Common myeloid progenitor, CD34-positive (primary cell): Measurements from ENCODE around the gene RPL26.

Experiments used
- CTCF ChIA-PET: fragments of 350-600 bp; sonication (Branson Sonifier 250); formaldehyde crosslinking; loops from one replicate; lab custom pipeline; 2021; ENCODE audit warnings: antibody characterized with exemption; lab: Charles Lee
- POLR2A ChIA-PET: fragments of 350-600 bp; sonication (Branson Sonifier 250); formaldehyde crosslinking; loops from one replicate; lab custom pipeline; 2021; ENCODE audit warnings: antibody characterized with exemption; lab: Charles Lee
- DNase-seq, 3 donors: peaks; one replicate each; pipeline versions ENCODE4 v3.0.0 to v3.0.0-alpha.2; 2013
- H3K27ac ChIP-seq, 2 experiments: 1 replicate in 1 of 2; 2 replicates in 1 of 2; pipeline ENCODE4 v1.7.0; 2013; ENCODE audit warnings: inconsistent platforms in 2 of 2, low read length in 2 of 2, mild to moderate bottlenecking in 2 of 2, low read depth in 1 of 2, moderate library complexity in 1 of 2; ENCODE audit not compliant: severe bottlenecking in 2 of 2, insufficient read depth in 1 of 2, poor library complexity in 1 of 2
- H3K27me3 ChIP-seq, 5 experiments: replicated peaks in 2 of 5; 1 replicate in 3 of 5; 2 replicates in 2 of 5; pipeline versions ENCODE4 v1.6.1 to v1.7.0; 2013; ENCODE audit warnings: low read length in 4 of 5, mild to moderate bottlenecking in 2 of 5, moderate library complexity in 2 of 5, inconsistent platforms in 1 of 5; ENCODE audit not compliant: insufficient read depth in 5 of 5, control insufficient read depth in 4 of 5
- H3K36me3 ChIP-seq, 4 experiments: 1 replicate in 2 of 4; 2 replicates in 2 of 4; pipeline versions ENCODE4 v1.6.1 to v1.7.0; 2013; ENCODE audit warnings: low read length in 3 of 4, control low read depth in 1 of 4, mild to moderate bottlenecking in 1 of 4; ENCODE audit not compliant: control insufficient read depth in 4 of 4, insufficient read depth in 4 of 4
- H3K4me1 ChIP-seq, 4 experiments: 1 replicate in 3 of 4; 2 replicates in 1 of 4; pipeline versions ENCODE4 v1.6.1 to v1.7.1; 2013; ENCODE audit warnings: low read length in 3 of 4, mild to moderate bottlenecking in 3 of 4, control low read depth in 1 of 4, inconsistent platforms in 1 of 4, moderate library complexity in 1 of 4; ENCODE audit not compliant: control insufficient read depth in 4 of 4, insufficient read depth in 4 of 4; ENCODE audit errors: control extremely low read depth in 1 of 4
- H3K4me3 ChIP-seq, 7 experiments: 1 replicate in 4 of 7; 2 replicates in 3 of 7; pipeline versions ENCODE4 v1.5.1 to v1.7.0; 2013; ENCODE audit warnings: mild to moderate bottlenecking in 7 of 7, low read length in 6 of 7, moderate library complexity in 6 of 7, inconsistent platforms in 2 of 7, low read depth in 2 of 7, control low read depth in 1 of 7; ENCODE audit not compliant: insufficient read depth in 4 of 7, control insufficient read depth in 1 of 7; ENCODE audit errors: extremely low read depth in 1 of 7
- H3K9me3 ChIP-seq, 5 experiments: 1 replicate in 4 of 5; 2 replicates in 1 of 5; pipeline versions ENCODE4 v1.6.1 to v1.7.1; 2013; ENCODE audit warnings: low read length in 4 of 5, mild to moderate bottlenecking in 2 of 5, inconsistent platforms in 1 of 5, low read depth in 1 of 5, moderate library complexity in 1 of 5; ENCODE audit not compliant: control insufficient read depth in 4 of 5, insufficient read depth in 2 of 5; ENCODE audit errors: control extremely low read depth in 1 of 5
- WGBS: methylation state at CpG from one replicate; pipeline ENCODE4 v1.1.5; 2013; ENCODE audit not compliant: insufficient coverage; 5-methylcytosine and 5-hydroxymethylcytosine counted together

Gene RPL26

GRCh38 chr17:8419305-8419704, 36.3 kb upstream of the RPL26 start:
- ChIA-PET CTCF (no interaction called here), POLR2A (no interaction called here)
- peaks cover 0 to 10% (median 2%) of the 10 kb centered on the region in 4 experiments for H3K4me1 ChIP-seq
- no peak overlapping the region for H3K4me3 ChIP-seq
- H3K9me3 ChIP-seq = no peaks in the 10 kb centered on the region
- WGBS = no CpG with 5 or more reads among the region's 1 CpG
- H3K36me3 ChIP-seq = no peaks in the 10 kb centered on the region
- no peak overlapping the region for H3K27ac ChIP-seq
- DNase-seq = no peak
- peaks cover 0 to 4% (median 0%) of the 10 kb centered on the region in 5 experiments for H3K27me3 ChIP-seq

GRCh38 chr17:8418471-8418870, 35.5 kb upstream of the RPL26 start:
- H3K27ac ChIP-seq = no peak overlapping the region
- H3K27me3 ChIP-seq = peaks cover 0 to 4% (median 0%) of the 10 kb centered on the region in 5 experiments
- no peak for DNase-seq
- no CpG with 5 or more reads among the region's 1 CpG for WGBS
- POLR2A ChIA-PET = no interaction called here
- no peaks in the 10 kb centered on the region for H3K36me3 ChIP-seq
- CTCF ChIA-PET = interaction anchor here (0.9 kb wide), 1 partner anchor 18 kb away, joined by 3 read pairs; no protein-coding TSS in a partner anchor
- H3K4me3 ChIP-seq = no peak overlapping the region
- peaks cover 1 to 13% (median 3%) of the 10 kb centered on the region in 4 experiments for H3K4me1 ChIP-seq
- no peaks in the 10 kb centered on the region for H3K9me3 ChIP-seq

- H3K9me3 ChIP-seq = no peaks in the 10 kb centered on the region
- ChIA-PET POLR2A (no interaction called here), CTCF (interaction anchor here (0.9 kb wide), 1 partner anchor 19 kb away, joined by 3 read pairs; no protein-coding TSS in a partner anchor)
- peaks cover 4 to 20% (median 10%) of the 10 kb centered on the region in 4 experiments for H3K4me1 ChIP-seq
- WGBS = 97% methylated on average over 3 of the region's 4 CpGs
- no peak overlapping the region for H3K4me3 ChIP-seq
- peaks cover 0 to 4% (median 0%) of the 10 kb centered on the region in 5 experiments for H3K27me3 ChIP-seq
- H3K36me3 ChIP-seq = no peaks in the 10 kb centered on the region
- H3K27ac ChIP-seq = no peak overlapping the region
- peak in 2 of 3 donors; percentile 12 to 17 for DNase-seq
Measured at GRCh38 chr17:8417806-8418205, 34.8 kb upstream of the RPL26 start.

GRCh38 chr17:8413938-8414337, 30.9 kb upstream of the RPL26 start:
- H3K4me1 ChIP-seq = peaks cover 4 to 20% (median 15%) of the 10 kb centered on the region in 4 experiments
- H3K36me3 ChIP-seq = no peaks in the 10 kb centered on the region
- POLR2A ChIA-PET = interaction anchor here (1.6 to 1.9 kb wide), 2 partner anchors 22 to 23 kb away, joined by 3 to 4 read pairs; partner anchors contain the start of gene NDEL1
- H3K27ac ChIP-seq = no peak overlapping the region
- CTCF ChIA-PET = interaction anchor here (1.2 kb wide), 1 partner anchor 332 kb away, joined by 3 read pairs; no protein-coding TSS in a partner anchor
- peaks cover 0 to 4% (median 0%) of the 10 kb centered on the region in 5 experiments for H3K27me3 ChIP-seq
- no peaks in the 10 kb centered on the region for H3K9me3 ChIP-seq
- H3K4me3 ChIP-seq = peak overlapping the region in 1 of 7 experiments; percentile 62
- no peak for DNase-seq

GRCh38 chr17:8413328-8413727, 30.3 kb upstream of the RPL26 start:
- ChIA-PET POLR2A (interaction anchor here (1.6 to 1.9 kb wide), 2 partner anchors 22 to 24 kb away, joined by 3 to 4 read pairs; partner anchors contain the start of gene NDEL1), CTCF (interaction anchor here (0.7 to 1.4 kb wide), 3 partner anchors 10 to 22 kb away, joined by 3 to 4 read pairs (median 4); partner anchors contain the start of gene NDEL1)
- WGBS = 0% methylated on average over 2 of the region's 4 CpGs
- H3K27ac ChIP-seq = peak overlapping the region in 1 of 2 experiments; percentile 32
- H3K27me3 ChIP-seq = peaks cover 0 to 4% (median 0%) of the 10 kb centered on the region in 5 experiments
- peak; percentile 65 to 85 (median 73) for DNase-seq
- no peaks in the 10 kb centered on the region for H3K36me3 ChIP-seq
- H3K4me1 ChIP-seq = peaks cover 4 to 21% (median 15%) of the 10 kb centered on the region in 4 experiments
- H3K4me3 ChIP-seq = peak overlapping the region in 1 of 7 experiments; percentile 62
- no peaks in the 10 kb centered on the region for H3K9me3 ChIP-seq

GRCh38 chr17:8412089-8412488, 29.1 kb upstream of the RPL26 start:
- H3K4me3 ChIP-seq = no peak overlapping the region
- peak in 2 of 3 donors; percentile 26 to 42 for DNase-seq
- ChIA-PET CTCF (interaction anchor here (1.4 to 3.4 kb wide), 3 partner anchors 9 to 23 kb away, joined by 3 to 12 read pairs (median 4); partner anchors contain the start of gene NDEL1), POLR2A (interaction anchor here (0.6 to 1.9 kb wide), 2 partner anchors 24 to 27 kb away, joined by 3 to 4 read pairs; partner anchors contain the start of gene NDEL1)
- no peaks in the 10 kb centered on the region for H3K9me3 ChIP-seq
- 85% methylated on average over 4 of the region's 5 CpGs for WGBS
- peaks cover 4 to 22% (median 16%) of the 10 kb centered on the region in 4 experiments for H3K4me1 ChIP-seq
- H3K27me3 ChIP-seq = peaks cover 0 to 2% (median 0%) of the 10 kb centered on the region in 5 experiments
- no peak overlapping the region for H3K27ac ChIP-seq
- no peaks in the 10 kb centered on the region for H3K36me3 ChIP-seq

GRCh38 chr17:8410883-8411238, 27.9 kb upstream of the RPL26 start:
- no CpG with 5 or more reads among the region's 1 CpG for WGBS
- H3K4me1 ChIP-seq = peaks cover 4 to 22% (median 16%) of the 10 kb centered on the region in 4 experiments
- no peaks in the 10 kb centered on the region for H3K36me3 ChIP-seq
- DNase-seq = no peak
- H3K9me3 ChIP-seq = no peaks in the 10 kb centered on the region
- no peak overlapping the region for H3K4me3 ChIP-seq
- no peak overlapping the region for H3K27ac ChIP-seq
- ChIA-PET POLR2A (no interaction called here), CTCF (interaction anchor here (0.9 to 3.4 kb wide), 9 partner anchors 10 to 375 kb away, joined by 3 to 12 read pairs (median 4); no protein-coding TSS in a partner anchor)
- H3K27me3 ChIP-seq = peaks cover 0 to 2% (median 0%) of the 10 kb centered on the region in 5 experiments
